ENCODE results near the gene FOXN3. TPM values are rescaled to one million over a fixed set of nuclear protein-coding genes. Genes with fewer than 3 reads are reported as not detected.

Gene FOXN3
- total and polyA plus RNA-seq, 10 of the 15 experiments (the other 5 are each of a cell fraction or from before 2014, with no cell fraction given), result 4.5 to 68.9 (median 29.7) TPM

DNA sequence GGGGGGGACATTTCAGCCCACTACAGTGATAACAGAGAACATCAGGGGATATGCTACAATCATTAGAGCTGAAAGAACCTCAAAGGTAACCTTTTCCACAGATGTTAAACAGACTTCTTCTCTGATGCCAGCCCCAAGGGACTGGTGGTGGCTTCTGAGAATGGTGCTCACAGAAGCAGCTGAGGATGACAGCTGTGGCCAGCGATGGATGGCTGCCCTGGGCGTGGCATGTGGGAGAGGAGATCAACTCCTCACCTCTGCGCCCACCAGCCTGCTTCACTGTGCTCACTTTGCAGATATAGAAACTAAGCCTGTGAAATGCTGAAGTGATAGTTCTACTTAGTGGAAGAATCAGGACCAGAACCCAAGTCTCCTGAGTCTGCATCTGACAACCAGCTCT, 33.0 kb downstream of the FOXN3 start (continued):
- peak in 1 of 2 experiments; percentile 65; a peak in 1 of 4 replicates for TF ChIP-seq ETV6 (conservative IDR thresholded peaks at IDR 0.05 in 1 of 2, IDR thresholded peaks at IDR 0.05 in 1 of 2; ENCODE audit: borderline replicate concordance in 1 of 2, low read depth in 1 of 2)
- no peak for TF ChIP-seq NRF1 (conservative IDR thresholded peaks at IDR 0.05; ENCODE audit: low read depth, low read length)
- TF ChIP-seq, protein P1, sequence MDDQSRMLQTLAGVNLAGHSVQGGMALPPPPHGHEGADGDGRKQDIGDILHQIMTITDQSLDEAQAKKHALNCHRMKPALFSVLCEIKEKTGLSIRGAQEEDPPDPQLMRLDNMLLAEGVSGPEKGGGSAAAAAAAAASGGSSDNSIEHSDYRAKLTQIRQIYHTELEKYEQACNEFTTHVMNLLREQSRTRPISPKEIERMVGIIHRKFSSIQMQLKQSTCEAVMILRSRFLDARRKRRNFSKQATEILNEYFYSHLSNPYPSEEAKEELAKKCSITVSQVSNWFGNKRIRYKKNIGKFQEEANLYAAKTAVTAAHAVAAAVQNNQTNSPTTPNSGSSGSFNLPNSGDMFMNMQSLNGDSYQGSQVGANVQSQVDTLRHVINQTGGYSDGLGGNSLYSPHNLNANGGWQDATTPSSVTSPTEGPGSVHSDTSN (IDR thresholded peaks at IDR 0.05; ENCODE audit: insufficient replicate concordance, low read depth, low read length), result peak; percentile 76
- TF ChIP-seq EP300 (IDR thresholded peaks at IDR 0.05; ENCODE audit: borderline replicate concordance in 1 of 2, control insufficient read depth in 1 of 2, low read depth in 2 of 2, low read length in 2 of 2), result peak; percentile 46 to 54; a peak in 2 of 4 replicates
- 0 out of 2 replicates have a peak, but pooled peaks have one; percentile 7 for TF ChIP-seq STAT1 (conservative IDR thresholded peaks at IDR 0.05)
- TF ChIP-seq, protein P2, sequence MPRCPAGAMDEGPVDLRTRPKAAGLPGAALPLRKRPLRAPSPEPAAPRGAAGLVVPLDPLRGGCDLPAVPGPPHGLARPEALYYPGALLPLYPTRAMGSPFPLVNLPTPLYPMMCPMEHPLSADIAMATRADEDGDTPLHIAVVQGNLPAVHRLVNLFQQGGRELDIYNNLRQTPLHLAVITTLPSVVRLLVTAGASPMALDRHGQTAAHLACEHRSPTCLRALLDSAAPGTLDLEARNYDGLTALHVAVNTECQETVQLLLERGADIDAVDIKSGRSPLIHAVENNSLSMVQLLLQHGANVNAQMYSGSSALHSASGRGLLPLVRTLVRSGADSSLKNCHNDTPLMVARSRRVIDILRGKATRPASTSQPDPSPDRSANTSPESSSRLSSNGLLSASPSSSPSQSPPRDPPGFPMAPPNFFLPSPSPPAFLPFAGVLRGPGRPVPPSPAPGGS (IDR thresholded peaks at IDR 0.05; ENCODE audit: borderline replicate concordance, insufficient read depth, low read depth, low read length, poor library complexity, severe bottlenecking), result peak; percentile 26
- TF ChIP-seq, protein P3, sequence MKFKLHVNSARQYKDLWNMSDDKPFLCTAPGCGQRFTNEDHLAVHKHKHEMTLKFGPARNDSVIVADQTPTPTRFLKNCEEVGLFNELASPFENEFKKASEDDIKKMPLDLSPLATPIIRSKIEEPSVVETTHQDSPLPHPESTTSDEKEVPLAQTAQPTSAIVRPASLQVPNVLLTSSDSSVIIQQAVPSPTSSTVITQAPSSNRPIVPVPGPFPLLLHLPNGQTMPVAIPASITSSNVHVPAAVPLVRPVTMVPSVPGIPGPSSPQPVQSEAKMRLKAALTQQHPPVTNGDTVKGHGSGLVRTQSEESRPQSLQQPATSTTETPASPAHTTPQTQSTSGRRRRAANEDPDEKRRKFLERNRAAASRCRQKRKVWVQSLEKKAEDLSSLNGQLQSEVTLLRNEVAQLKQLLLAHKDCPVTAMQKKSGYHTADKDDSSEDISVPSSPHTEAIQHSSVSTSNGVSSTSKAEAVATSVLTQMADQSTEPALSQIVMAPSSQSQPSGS (IDR thresholded peaks at IDR 0.05; ENCODE audit: low read length), result peak; percentile 42; the same call in 1 of the 2 replicates
- TF ChIP-seq NR2F1 (conservative IDR thresholded peaks at IDR 0.05), result peak; percentile 83
- TF ChIP-seq CEBPZ (IDR thresholded peaks at IDR 0.05; ENCODE audit: low read depth, low read length), result no peak
- TF ChIP-seq EED (IDR thresholded peaks at IDR 0.05; ENCODE audit: low read depth), result peak; percentile 81
- peak; percentile 97 for TF ChIP-seq TCF12 (IDR thresholded peaks at IDR 0.05; ENCODE audit: low read depth, low read length)
- peak; percentile 31; the same call in 1 of the 2 replicates for TF ChIP-seq FOXM1 (IDR thresholded peaks at IDR 0.05; ENCODE audit: low read depth, low read length)
- 0 out of 2 replicates have a peak, but pooled peaks have one; percentile 37 for TF ChIP-seq TAF1 (IDR thresholded peaks at IDR 0.05; ENCODE audit: borderline replicate concordance, low read depth, low read length)
- no peak for TF ChIP-seq HDAC6 (IDR thresholded peaks at IDR 0.05; ENCODE audit: unreplicated experiment)
- TF ChIP-seq IKZF1 (conservative IDR thresholded peaks at IDR 0.05), result peak; percentile 85
- peak; percentile 88 for TF ChIP-seq TCF3 (IDR thresholded peaks at IDR 0.05; ENCODE audit: borderline replicate concordance, insufficient read depth, low read depth, low read length)
- TF ChIP-seq IRF4 (IDR thresholded peaks at IDR 0.05; ENCODE audit: low read depth, low read length), result 0 out of 2 replicates have a peak, but pooled peaks have one; percentile 46
- peak; percentile 65; the same call in 1 of the 2 replicates for TF ChIP-seq MTA2 (IDR thresholded peaks at IDR 0.05; ENCODE audit: low read depth)
- TF ChIP-seq SP1 (IDR thresholded peaks at IDR 0.05; ENCODE audit: low read depth, low read length), result peak; percentile 63
- TF ChIP-seq SRF (IDR thresholded peaks at IDR 0.05; ENCODE audit: low read depth in 2 of 2, low read length in 2 of 2), result no peak
- TF ChIP-seq BHLHE40 (IDR thresholded peaks at IDR 0.05; ENCODE audit: borderline replicate concordance in 1 of 2, low read depth in 2 of 2, low read length in 1 of 2), result peak; percentile 43 to 68; a peak in 1 of 4 replicates
- 0 out of 2 replicates have a peak, but pooled peaks have one; percentile 1 for TF ChIP-seq SMC3 (IDR thresholded peaks at IDR 0.05; ENCODE audit: borderline replicate concordance, low read length)
